Loucy (cell line): ENCODE results near the gene CUX1.

Experiments
- CTCF ChIP-seq: fragments of 200-600 bp; sonication (generic); conservative IDR thresholded peaks from 2 replicates; pipeline ENCODE4 v1.5.1; 2014; ENCODE audit warnings: mild to moderate bottlenecking, antibody characterized with exemption, low read length
- EZH2phosphoT487 ChIP-seq: fragments of 200-600 bp; IDR thresholded peaks from 2 replicates; pipeline ENCODE4 v1.6.1; 2018; ENCODE audit warnings: antibody characterized with exemption, mild to moderate bottlenecking, moderate library complexity, borderline replicate concordance

DNA sequence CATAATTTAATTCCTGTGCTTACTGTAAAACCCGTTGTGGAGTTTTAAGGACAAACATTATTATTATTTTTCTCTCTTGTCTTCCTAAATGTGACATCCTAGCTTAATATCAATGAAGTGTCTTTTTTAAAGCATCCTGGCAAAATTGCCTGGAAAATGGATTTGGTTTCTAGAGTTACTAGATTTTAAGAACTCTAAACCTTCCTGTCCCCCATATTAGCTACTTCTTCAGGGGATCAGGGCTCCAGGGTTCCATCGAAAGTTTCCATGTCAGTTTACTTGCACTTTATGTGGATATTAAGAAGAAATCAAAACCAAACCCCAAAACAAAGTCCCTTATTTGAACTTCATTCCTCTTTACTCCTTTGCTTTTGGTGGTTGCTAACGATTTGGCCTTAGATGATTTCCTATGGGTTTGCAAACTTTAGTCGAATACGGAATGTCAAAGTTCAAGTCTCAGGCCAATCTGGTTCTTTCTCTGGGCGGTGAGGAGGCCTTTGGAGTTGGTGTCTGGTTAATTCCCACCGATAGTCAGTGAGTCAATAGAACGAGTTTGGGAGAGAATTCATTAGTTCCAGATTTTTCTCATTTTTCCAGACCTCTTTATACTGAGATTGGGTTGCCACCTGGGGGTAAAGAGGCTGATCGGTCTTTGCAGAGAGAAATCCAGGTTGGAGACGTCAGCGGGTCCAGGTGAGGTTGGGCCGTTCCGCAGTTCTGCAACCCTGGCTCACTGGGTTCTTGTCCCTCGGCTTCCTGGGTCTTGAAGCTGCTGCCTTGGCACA, 1.1 kb downstream of the CUX1 start:
- TF ChIP-seq CTCF (no peak), EZH2phosphoT487 (no peak)
